Ovary (tissue), 3 donors: ENCODE data around the gene SSC5D.

Experiments used
- CTCF ChIP-seq, 3 donors: fragments of 450-650 bp in 2 of 3; fragments of 200-600 bp in 1 of 3; IDR thresholded peaks; one replicate each; pipeline versions ENCODE4 v1.5.1 to v1.8.0; 2016 to 2022; ENCODE audit warnings: antibody characterized with exemption in 3 of 3, mild to moderate bottlenecking in 1 of 3
- EP300 ChIP-seq: sonication (generic); formaldehyde crosslinking; IDR thresholded peaks from one replicate; pipeline ENCODE4 v1.6.1; 2017; ENCODE audit warnings: antibody characterized with exemption
- POLR2A ChIP-seq: fragments of 450-650 bp; IDR thresholded peaks from one replicate; pipeline ENCODE4 v1.6.1; 2017; ENCODE audit warnings: antibody characterized with exemption, mild to moderate bottlenecking, moderate library complexity
- donor health status: DM: no; HTN: no; CAD: no.

- no peak for TF ChIP-seq EP300
- TF ChIP-seq CTCF (IDR thresholded peaks at IDR 0.05) = no peak
- TF ChIP-seq POLR2A = no peak
Measured at GRCh38 chr19:55479451-55480230, 8.6 kb upstream of the SSC5D start.
